Astrocyte of the cerebellum (primary cell): ENCODE results near the gene BCL11A.

Experiments used
- DNase-seq: peaks from one replicate; pipeline ENCODE4 v3.0.0-alpha.2; 2011; ENCODE audit warnings: low read depth
- H3K4me3 ChIP-seq: 2 replicates; pipeline ENCODE4 v1.5.1; 2011; ENCODE audit warnings: mild to moderate bottlenecking, low read depth, low read length, moderate library complexity
- CTCF ChIP-seq: IDR thresholded peaks from 2 replicates; pipeline ENCODE4 v1.5.1; 2012; ENCODE audit warnings: low read length, low read depth, moderate library complexity, mild to moderate bottlenecking; ENCODE audit errors: missing control alignments
- in situ Hi-C: cut with HindIII; loops from 2 replicates; pipeline ENCODE4 v1.10.0; 2017; ENCODE audit warnings: low sequenced_read_pairs

Gene BCL11A

GRCh38 chr2:60453872-60454271 lies 99.6 kb downstream of the BCL11A start:
- H3K4me3 ChIP-seq, result no peak overlapping the region
- no peak for DNase-seq
- in situ Hi-C loops, result no loop called here
- no peak for TF ChIP-seq CTCF

- in situ Hi-C loops, result no loop called here
- no peak for DNase-seq
These were observed 100.2 kb downstream of the BCL11A start for GRCh38 chr2:60453301-60453700.

DNA sequence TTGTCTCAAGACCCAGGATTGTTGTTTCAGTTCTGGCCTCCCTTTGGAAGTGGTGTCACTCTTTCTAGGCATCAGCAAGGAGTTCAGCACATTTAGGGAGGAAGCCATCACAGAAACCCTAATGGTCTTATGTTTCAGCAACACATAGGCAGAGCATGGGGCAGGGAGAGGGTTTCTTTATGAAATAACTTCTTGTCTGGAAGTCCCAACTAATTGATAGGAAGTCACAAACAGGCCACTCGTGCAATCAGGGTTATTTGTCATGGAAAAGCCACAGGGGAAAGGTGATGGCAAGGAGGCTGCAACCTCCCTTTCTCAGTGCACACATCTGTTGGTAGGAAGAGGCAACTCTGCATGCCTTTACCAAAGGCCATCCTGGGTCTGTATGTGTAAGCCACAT lies 103.0 kb downstream of the BCL11A start:
- in situ Hi-C loops, result no loop called here
- TF ChIP-seq CTCF, result no peak
- no peak for DNase-seq
- H3K4me3 ChIP-seq, result no peak overlapping the region

More at GRCh38 chr2:60453301-60453700, 100.2 kb downstream of the BCL11A start:
- H3K4me3 ChIP-seq, result no peak overlapping the region
- TF ChIP-seq CTCF, result no peak

DNA sequence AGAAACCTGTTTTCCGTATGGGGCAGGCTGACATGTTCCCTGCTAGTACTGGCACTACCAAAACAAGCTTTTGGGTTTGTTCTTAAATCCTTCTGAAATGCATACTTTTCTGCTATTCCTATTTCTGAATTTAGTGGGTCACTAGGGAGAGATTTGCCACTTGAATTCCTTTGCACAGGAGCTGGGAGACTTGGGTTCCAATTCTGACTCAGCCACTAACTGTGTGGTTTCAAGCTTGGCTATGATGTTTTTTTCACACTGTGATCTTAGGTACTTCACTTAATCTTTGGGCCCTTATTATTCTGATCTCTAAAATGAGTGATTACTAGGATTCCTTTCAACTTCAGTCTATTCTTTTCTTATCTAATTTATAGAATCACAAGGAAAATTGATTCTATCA lies 105.5 kb downstream of the BCL11A start:
- no peak overlapping the region for H3K4me3 ChIP-seq
- in situ Hi-C loops, result loop anchor here (5.0 kb wide), 1 partner anchor 46 kb away; no protein-coding TSS in a partner anchor
- no peak for DNase-seq
- no peak for TF ChIP-seq CTCF

GRCh38 chr2:60446413-60447267 lies 106.8 kb downstream of the BCL11A start:
- in situ Hi-C loops, result loop anchor here (5.0 kb wide), 1 partner anchor 44 kb away; no protein-coding TSS in a partner anchor
- no peak overlapping the region for H3K4me3 ChIP-seq
- DNase-seq, result no peak
- no peak for TF ChIP-seq CTCF

DNA sequence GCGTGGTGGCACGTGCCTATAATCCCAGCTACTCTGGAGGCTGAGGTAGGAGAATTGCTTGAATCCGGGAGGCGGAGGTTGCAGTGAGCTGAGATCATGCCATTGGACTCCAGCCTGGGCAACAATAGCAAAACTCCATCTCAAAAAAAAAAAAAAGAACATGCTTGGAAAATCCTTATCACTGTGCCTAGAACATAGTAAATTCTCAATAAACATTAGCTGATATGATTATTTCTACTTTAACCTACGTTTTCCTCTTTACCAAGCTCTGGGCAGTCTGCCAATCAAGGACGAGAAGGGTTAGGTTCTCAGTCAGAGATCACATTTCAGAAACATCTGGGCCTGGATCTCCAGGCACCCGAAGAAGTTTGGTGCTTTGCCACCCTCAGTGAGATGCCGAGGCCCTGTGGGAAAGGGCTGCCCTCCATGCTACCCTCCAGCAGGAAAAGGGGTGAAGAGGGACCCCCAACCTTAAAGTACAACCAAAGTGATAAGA lies 107.7 kb downstream of the BCL11A start:
- TF ChIP-seq CTCF, result no peak
- DNase-seq, result no peak
- in situ Hi-C loops, result loop anchor here (5.0 kb wide), 1 partner anchor 43 kb away; no protein-coding TSS in a partner anchor
- H3K4me3 ChIP-seq, result no peak overlapping the region
